Measurements from ENCODE around the gene LAMA2. TPM values are rescaled to one million over a fixed set of nuclear protein-coding genes. Genes with fewer than 3 reads are reported as not detected.

Gene LAMA2
- total RNA-seq, 1 experiment from 2014 or later: 8.2 TPM

DNA sequence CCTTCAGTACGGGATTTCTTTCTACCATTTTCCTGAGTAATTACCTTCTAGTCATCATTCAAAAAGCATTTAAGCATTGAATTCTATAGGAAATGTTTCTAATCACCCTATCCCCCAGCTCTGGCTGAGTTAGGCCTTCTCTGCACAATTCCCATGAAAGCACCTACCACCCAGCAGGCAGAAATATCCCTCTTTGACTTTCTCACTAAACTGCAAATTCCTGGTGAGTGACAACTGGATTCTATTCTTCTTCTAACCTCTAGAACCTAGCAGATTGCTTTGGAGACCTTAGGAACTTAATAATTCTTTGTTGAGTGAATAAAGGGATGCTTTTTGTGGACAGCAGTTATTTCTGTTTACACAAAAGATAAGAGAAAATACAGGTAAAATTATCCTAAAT, 328.7 kb downstream of the LAMA2 start:
- no peak for TF ChIP-seq CBX3 (IDR thresholded peaks at IDR 0.05; ENCODE audit: low read depth)
- TF ChIP-seq, protein P1, sequence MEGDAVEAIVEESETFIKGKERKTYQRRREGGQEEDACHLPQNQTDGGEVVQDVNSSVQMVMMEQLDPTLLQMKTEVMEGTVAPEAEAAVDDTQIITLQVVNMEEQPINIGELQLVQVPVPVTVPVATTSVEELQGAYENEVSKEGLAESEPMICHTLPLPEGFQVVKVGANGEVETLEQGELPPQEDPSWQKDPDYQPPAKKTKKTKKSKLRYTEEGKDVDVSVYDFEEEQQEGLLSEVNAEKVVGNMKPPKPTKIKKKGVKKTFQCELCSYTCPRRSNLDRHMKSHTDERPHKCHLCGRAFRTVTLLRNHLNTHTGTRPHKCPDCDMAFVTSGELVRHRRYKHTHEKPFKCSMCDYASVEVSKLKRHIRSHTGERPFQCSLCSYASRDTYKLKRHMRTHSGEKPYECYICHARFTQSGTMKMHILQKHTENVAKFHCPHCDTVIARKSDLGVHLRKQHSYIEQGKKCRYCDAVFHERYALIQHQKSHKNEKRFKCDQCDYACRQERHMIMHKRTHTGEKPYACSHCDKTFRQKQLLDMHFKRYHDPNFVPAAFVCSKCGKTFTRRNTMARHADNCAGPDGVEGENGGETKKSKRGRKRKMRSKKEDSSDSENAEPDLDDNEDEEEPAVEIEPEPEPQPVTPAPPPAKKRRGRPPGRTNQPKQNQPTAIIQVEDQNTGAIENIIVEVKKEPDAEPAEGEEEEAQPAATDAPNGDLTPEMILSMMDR (IDR thresholded peaks at IDR 0.05 in 2 of 3, conservative IDR thresholded peaks at IDR 0.05 in 1 of 3; ENCODE audit: borderline replicate concordance in 1 of 3, insufficient read depth in 1 of 3, low read depth in 2 of 3, low read length in 2 of 3): no peak
- no peak for TF ChIP-seq POLR2AphosphoS5 (IDR thresholded peaks at IDR 0.05; ENCODE audit: low read depth, low read length)
- TF ChIP-seq POLR2A (IDR thresholded peaks at IDR 0.05; ENCODE audit: borderline replicate concordance, extremely low read depth, insufficient read depth, insufficient read length): no peak
- no peak for TF ChIP-seq EZH2 (IDR thresholded peaks at IDR 0.05)
- TF ChIP-seq, protein P2, sequence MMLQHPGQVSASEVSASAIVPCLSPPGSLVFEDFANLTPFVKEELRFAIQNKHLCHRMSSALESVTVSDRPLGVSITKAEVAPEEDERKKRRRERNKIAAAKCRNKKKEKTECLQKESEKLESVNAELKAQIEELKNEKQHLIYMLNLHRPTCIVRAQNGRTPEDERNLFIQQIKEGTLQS (IDR thresholded peaks at IDR 0.05): no peak
- TF ChIP-seq, protein P3, sequence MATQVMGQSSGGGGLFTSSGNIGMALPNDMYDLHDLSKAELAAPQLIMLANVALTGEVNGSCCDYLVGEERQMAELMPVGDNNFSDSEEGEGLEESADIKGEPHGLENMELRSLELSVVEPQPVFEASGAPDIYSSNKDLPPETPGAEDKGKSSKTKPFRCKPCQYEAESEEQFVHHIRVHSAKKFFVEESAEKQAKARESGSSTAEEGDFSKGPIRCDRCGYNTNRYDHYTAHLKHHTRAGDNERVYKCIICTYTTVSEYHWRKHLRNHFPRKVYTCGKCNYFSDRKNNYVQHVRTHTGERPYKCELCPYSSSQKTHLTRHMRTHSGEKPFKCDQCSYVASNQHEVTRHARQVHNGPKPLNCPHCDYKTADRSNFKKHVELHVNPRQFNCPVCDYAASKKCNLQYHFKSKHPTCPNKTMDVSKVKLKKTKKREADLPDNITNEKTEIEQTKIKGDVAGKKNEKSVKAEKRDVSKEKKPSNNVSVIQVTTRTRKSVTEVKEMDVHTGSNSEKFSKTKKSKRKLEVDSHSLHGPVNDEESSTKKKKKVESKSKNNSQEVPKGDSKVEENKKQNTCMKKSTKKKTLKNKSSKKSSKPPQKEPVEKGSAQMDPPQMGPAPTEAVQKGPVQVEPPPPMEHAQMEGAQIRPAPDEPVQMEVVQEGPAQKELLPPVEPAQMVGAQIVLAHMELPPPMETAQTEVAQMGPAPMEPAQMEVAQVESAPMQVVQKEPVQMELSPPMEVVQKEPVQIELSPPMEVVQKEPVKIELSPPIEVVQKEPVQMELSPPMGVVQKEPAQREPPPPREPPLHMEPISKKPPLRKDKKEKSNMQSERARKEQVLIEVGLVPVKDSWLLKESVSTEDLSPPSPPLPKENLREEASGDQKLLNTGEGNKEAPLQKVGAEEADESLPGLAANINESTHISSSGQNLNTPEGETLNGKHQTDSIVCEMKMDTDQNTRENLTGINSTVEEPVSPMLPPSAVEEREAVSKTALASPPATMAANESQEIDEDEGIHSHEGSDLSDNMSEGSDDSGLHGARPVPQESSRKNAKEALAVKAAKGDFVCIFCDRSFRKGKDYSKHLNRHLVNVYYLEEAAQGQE (IDR thresholded peaks at IDR 0.05; ENCODE audit: low read depth): no peak
- no peak for TF ChIP-seq JUND (IDR thresholded peaks at IDR 0.05)
- TF ChIP-seq ZFX (IDR thresholded peaks at IDR 0.05): no peak
- no peak for TF ChIP-seq CEBPB (IDR thresholded peaks at IDR 0.05; ENCODE audit: low read depth)
- TF ChIP-seq EGR1 (IDR thresholded peaks at IDR 0.05; ENCODE audit: low read depth): no peak
- TF ChIP-seq, protein P4, sequence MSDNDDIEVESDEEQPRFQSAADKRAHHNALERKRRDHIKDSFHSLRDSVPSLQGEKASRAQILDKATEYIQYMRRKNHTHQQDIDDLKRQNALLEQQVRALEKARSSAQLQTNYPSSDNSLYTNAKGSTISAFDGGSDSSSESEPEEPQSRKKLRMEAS (IDR thresholded peaks at IDR 0.05): no peak
- no peak for TF ChIP-seq SP1 (IDR thresholded peaks at IDR 0.05; ENCODE audit: low read depth)
- H2AFZ ChIP-seq (ENCODE audit: low read depth, low read length, poor library complexity, severe bottlenecking): no peak overlapping the region
- intact Hi-C loops (cut with micrococcal nuclease): no loop called here
- BruUV-seq (replicated peaks): no TSS peak
- no peak overlapping the region for H3K27ac ChIP-seq (ENCODE audit: low read depth, low read length)
- ChIA-PET RAD21 (ENCODE audit: low non-redundant PET in 1 of 2, low total read pairs in 2 of 2, uncharacterized antibody in 2 of 2, unreplicated experiment in 2 of 2) (no interaction called here), CTCF (no interaction called here), POLR2A (no interaction called here)
- H3K4me1 ChIP-seq (ENCODE audit: control insufficient read depth in 1 of 2, insufficient read depth in 2 of 2, low read length in 2 of 2): no peaks in the 10 kb centered on the region
- H4K20me1 ChIP-seq (ENCODE audit: insufficient read depth): no peaks in the 10 kb centered on the region
- DNase-seq (ENCODE audit: low read depth, low spot score) (no peak), ATAC-seq (no peak)
- H3K27me3 ChIP-seq (ENCODE audit: insufficient read depth, low read length): no peaks in the 10 kb centered on the region
- no peaks in the 10 kb centered on the region for H3K9me3 ChIP-seq (ENCODE audit: control insufficient read depth in 1 of 2, insufficient read depth in 1 of 2, low read depth in 1 of 2, low read length in 2 of 2)
- H3K4me2 ChIP-seq (ENCODE audit: low read length): no peak overlapping the region
- no peaks in the 10 kb centered on the region for H3K79me2 ChIP-seq (ENCODE audit: insufficient read depth, low read length)
- no peak overlapping the region for H3K9ac ChIP-seq (ENCODE audit: low read length)
- no peak overlapping the region for H3K4me3 ChIP-seq (replicated peaks in 1 of 2; ENCODE audit: low read depth in 1 of 2, low read length in 2 of 2)
- H3K36me3 ChIP-seq (ENCODE audit: control insufficient read depth in 1 of 2, insufficient read depth in 2 of 2, low read length in 2 of 2): no peaks in the 10 kb centered on the region
- H3K9me2 ChIP-seq (ENCODE audit: insufficient read depth): no peaks in the 10 kb centered on the region
